Muscle of leg (tissue), 11 donors: ENCODE measurements around the gene WDR36. TPM values are rescaled to one million over a fixed set of nuclear protein-coding genes. Genes with fewer than 3 reads are reported as not detected.

Experiments
- DNase-seq: peaks from one replicate; pipeline ENCODE4 v3.0.0; 2013
- H3K27ac ChIP-seq: one replicate; pipeline ENCODE4 v1.5.1; 2013; ENCODE audit warnings: mild to moderate bottlenecking, low read length, control low read depth
- H3K27me3 ChIP-seq: one replicate; pipeline ENCODE4 v1.6.1; 2013; ENCODE audit warnings: low read length; ENCODE audit not compliant: control insufficient read depth, insufficient read depth
- H3K36me3 ChIP-seq: one replicate; pipeline ENCODE4 v1.6.1; 2013; ENCODE audit warnings: low read length; ENCODE audit not compliant: control insufficient read depth, insufficient read depth
- H3K4me1 ChIP-seq: one replicate; pipeline ENCODE4 v1.6.1; 2013; ENCODE audit warnings: low read length; ENCODE audit not compliant: control insufficient read depth, insufficient read depth
- H3K4me3 ChIP-seq: one replicate; pipeline ENCODE4 v1.5.1; 2013; ENCODE audit warnings: low read length, control low read depth
- H3K9me3 ChIP-seq: replicated peaks from 2 replicates; pipeline ENCODE4 v1.6.1; 2013; ENCODE audit warnings: low read depth, low read length; ENCODE audit not compliant: control insufficient read depth
- WGBS: methylation state at CpG from one replicate; pipeline ENCODE4 v1.1.5; 2013; ENCODE audit warnings: missing lambda C conversion rate; ENCODE audit not compliant: insufficient coverage; 5-methylcytosine and 5-hydroxymethylcytosine counted together
- polyA plus RNA-seq, 8 donors: library from polyadenylated mRNA; unstranded; fragments of 120-200 nt; gene quantifications; one replicate each; pipeline versions ENCODE4 v1.2.1 to v1.2.3, GENCODE V29; 2013; ENCODE audit warnings: inconsistent platforms in 1 of 8, low replicate concordance in 1 of 8; ENCODE audit not compliant: insufficient read length in 8 of 8, insufficient read depth in 1 of 8
- total RNA-seq: library from RNA; stranded (reverse); fragments of 120-200 nt; gene quantifications from one replicate; pipeline ENCODE4 v1.2.4, GENCODE V29; 2013

WDR36 gene
- total and polyA plus RNA-seq, 9 donors = 11.2 to 27.3 (median 14.6) TPM

DNA sequence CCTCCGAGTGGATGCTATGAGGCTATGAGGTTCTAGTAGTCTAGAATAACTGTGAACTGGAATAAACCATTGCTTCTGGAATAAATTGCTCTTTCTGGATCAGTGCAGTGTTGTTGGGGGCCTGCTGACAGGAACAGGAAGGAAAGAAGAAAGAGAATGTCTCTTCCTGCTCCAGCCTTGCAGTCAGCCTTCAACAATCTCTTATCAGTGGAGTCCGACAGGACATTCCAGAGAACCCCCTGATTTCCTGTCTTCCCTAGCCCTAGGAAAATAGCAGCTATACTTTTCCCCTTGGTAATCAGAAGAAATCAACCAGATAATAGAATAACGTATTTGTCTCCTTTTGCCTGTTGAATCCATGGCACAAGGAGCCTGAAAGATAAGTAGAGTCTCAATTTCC, 55.4 kb downstream of the WDR36 start:
- Histone ChIP-seq H3K4me3 (no peak overlapping the region), H3K9me3 (no peaks in the 10 kb centered on the region), H3K36me3 (no peaks in the 10 kb centered on the region), H3K4me1 (no peaks in the 10 kb centered on the region), H3K27ac (no peak overlapping the region), H3K27me3 (no peaks in the 10 kb centered on the region)
- no peak for DNase-seq
- WGBS = 90% methylated on average over 1 of the region's 3 CpGs

DNA sequence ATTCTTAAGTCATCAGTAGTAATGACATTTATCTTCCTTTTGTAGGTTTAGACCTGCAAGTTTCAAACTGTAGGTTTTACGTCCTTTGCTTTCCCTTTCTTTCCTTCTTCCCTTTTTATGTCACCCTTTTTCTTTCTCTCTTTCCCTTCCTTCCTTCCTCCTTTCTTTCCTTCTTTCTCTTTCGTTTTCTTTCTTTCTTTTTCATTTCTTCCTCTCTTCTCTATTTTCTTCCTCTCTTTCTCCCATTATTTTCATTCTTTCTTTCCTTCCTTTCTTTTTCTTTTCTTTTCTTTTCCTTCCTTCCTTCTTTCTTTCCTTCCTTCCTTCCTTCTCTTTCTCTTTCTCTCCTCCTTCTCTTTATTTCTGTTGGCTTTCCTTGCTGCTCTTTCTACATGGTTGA, 59.9 kb downstream of the WDR36 start:
- H3K4me3 ChIP-seq = no peak overlapping the region
- no peaks in the 10 kb centered on the region for H3K4me1 ChIP-seq
- DNase-seq = no peak
- H3K36me3 ChIP-seq = no peaks in the 10 kb centered on the region
- no peak overlapping the region for H3K27ac ChIP-seq
- 80% methylated on average over 2 of the region's 2 CpGs for WGBS
- peaks cover 2% of the 10 kb centered on the region for H3K27me3 ChIP-seq
- no peaks in the 10 kb centered on the region for H3K9me3 ChIP-seq

DNA sequence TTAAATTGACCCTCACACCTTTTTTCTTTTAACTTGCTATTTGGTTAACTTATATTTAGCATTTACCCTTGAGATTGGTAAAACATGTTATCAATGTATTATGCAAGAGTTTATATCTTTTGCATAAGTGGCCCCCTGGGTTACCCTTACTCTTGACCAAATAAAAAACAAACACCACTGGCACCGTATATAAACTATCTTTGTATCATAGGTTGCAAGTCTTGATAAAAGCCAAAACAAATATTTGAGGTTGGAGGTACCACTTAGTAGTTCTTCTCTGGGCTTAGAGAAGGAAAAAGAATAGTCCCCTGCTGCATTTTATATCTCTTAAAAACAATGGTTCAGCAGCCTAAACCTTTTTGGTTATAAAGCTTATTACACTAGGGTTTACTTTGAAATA, 61.3 kb downstream of the WDR36 start:
- Histone ChIP-seq H3K9me3 (no peaks in the 10 kb centered on the region), H3K4me3 (no peak overlapping the region), H3K36me3 (no peaks in the 10 kb centered on the region), H3K27ac (no peak overlapping the region), H3K27me3 (peaks cover 2% of the 10 kb centered on the region), H3K4me1 (no peaks in the 10 kb centered on the region)
- no peak for DNase-seq
- WGBS = no CpG with 5 or more reads among the region's 1 CpG

DNA sequence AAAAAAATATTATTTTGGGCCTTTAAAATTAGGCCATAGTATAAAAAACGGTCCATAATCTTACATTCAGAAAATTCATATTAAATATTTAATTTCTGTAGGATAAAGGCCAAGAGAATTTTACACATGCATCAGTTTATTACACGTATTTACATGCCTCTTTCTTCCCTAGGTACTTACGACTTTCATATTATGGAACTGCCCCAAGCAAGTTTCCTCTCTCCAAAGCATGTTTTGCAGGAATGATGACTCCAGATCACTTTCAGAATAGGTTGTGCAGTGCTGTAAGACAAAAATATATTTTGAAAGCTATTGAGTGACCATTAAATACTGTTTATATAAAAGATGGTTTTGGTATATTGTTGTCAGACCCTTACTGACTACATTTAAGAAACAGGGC, 61.8 kb downstream of the WDR36 start:
- H3K4me3 ChIP-seq = no peak overlapping the region
- H3K27ac ChIP-seq = no peak overlapping the region
- DNase-seq = no peak
- no peaks in the 10 kb centered on the region for H3K9me3 ChIP-seq
- WGBS = no CpG with 5 or more reads among the region's 3 CpGs
- H3K4me1 ChIP-seq = no peaks in the 10 kb centered on the region
- H3K36me3 ChIP-seq = no peaks in the 10 kb centered on the region
- H3K27me3 ChIP-seq = peaks cover 2% of the 10 kb centered on the region

DNA sequence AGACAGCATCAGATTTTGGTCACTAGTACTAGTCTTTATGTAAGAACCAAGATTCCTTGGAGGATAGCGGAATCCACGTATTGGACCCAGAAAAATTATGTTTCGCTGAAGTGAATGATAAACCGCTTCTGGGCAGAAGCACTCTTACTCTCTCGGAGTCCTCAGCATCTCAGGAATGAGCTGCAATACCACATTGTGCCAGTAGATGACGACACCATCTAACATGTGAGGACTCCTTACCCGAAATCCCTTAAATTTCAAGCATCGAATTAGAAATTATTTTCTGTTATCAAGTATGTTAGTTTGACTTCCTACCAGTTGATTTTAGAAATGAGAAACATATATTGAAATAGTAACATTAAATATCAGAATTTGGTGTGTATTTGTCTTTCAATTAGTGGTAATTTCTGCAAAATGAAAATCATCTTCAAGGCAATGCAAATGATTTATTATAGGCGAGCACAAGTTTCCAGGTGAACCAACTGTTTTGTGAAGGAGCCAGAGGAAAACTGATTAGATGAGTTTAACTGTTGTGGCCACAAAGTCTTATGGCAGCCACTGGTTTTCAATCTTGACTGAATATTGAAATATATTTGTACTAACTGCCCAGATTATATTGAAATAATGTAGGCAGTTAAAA, 66.1 kb downstream of the WDR36 start:
- Histone ChIP-seq H3K4me1 (no peaks in the 10 kb centered on the region), H3K27me3 (peaks cover 2% of the 10 kb centered on the region), H3K27ac (no peak overlapping the region), H3K9me3 (no peaks in the 10 kb centered on the region), H3K4me3 (no peak overlapping the region), H3K36me3 (no peaks in the 10 kb centered on the region)
- DNase-seq = peak; percentile 87
- WGBS = 8% methylated on average over 5 of the region's 9 CpGs

DNA sequence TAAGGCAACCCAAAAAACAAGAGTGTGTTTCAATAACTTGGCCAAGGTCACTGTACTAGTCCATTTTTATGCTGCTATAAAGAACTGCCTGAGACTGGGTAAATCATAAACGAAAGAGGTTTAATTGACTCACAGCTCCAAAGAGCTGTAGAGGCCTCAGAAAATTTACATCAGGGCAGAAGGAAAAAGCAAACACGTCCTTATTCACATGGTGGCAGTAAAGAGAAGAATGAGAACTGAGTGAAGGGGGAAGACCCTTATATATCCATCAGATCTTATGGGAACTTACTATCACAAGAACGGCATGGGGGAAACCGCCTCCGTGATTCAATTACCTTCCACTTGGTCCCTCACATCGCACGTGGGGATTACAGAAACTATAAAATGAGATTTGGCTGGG, 67.7 kb downstream of the WDR36 start:
- no peaks in the 10 kb centered on the region for H3K4me1 ChIP-seq
- no peak overlapping the region for H3K27ac ChIP-seq
- no peaks in the 10 kb centered on the region for H3K9me3 ChIP-seq
- H3K36me3 ChIP-seq = no peaks in the 10 kb centered on the region
- WGBS = no CpG with 5 or more reads among the region's 7 CpGs
- H3K4me3 ChIP-seq = no peak overlapping the region
- DNase-seq = no peak
- peaks cover 2% of the 10 kb centered on the region for H3K27me3 ChIP-seq

DNA sequence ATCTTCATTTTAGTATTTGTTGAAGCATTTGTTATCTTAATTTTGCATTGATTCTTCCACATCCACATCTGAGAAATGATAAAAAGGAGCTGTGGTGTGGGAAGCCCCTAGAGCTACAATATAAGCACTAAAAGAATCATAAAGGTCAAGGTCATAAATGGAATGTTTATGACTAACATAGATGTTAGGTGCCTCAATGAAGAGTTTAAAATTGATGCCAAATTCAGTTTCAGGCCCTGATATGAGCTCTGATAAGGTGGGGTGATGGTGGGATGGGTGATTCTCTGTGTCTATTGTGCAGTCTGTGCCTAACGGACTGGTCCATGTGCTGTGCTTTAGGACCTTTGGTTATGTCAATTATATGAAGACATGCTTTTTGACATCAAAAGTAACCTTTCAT, 70.9 kb downstream of the WDR36 start:
- no peaks in the 10 kb centered on the region for H3K9me3 ChIP-seq
- no peaks in the 10 kb centered on the region for H3K27me3 ChIP-seq
- no peak overlapping the region for H3K27ac ChIP-seq
- H3K4me1 ChIP-seq = no peaks in the 10 kb centered on the region
- no peak overlapping the region for H3K4me3 ChIP-seq
- DNase-seq = no peak
- H3K36me3 ChIP-seq = no peaks in the 10 kb centered on the region
- WGBS = no CpG with 5 or more reads among the region's 1 CpG

DNA sequence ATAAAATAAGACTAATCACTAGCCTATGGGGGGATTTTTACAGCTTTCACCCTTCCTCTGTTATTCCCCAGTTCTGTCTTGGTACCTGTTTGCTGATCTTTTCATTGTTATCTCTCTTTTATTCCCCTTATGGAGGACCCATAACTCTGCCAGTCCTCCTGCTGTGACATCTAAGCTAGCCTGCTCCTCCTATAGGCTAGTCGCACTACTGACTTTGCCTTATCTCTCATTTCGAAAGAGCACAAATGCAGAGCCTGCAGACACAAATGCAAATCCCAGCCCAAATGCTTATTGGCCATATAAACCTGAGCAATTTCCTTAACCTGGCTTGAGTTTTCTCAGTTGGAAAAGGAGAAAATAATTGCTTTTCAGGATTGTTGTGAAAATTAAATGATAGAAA, 72.9 kb downstream of the WDR36 start:
- Histone ChIP-seq H3K36me3 (no peaks in the 10 kb centered on the region), H3K27ac (no peak overlapping the region), H3K9me3 (no peaks in the 10 kb centered on the region), H3K4me3 (no peak overlapping the region), H3K27me3 (no peaks in the 10 kb centered on the region), H3K4me1 (no peaks in the 10 kb centered on the region)
- DNase-seq = no peak
- no CpG with 5 or more reads among the region's 2 CpGs for WGBS

DNA sequence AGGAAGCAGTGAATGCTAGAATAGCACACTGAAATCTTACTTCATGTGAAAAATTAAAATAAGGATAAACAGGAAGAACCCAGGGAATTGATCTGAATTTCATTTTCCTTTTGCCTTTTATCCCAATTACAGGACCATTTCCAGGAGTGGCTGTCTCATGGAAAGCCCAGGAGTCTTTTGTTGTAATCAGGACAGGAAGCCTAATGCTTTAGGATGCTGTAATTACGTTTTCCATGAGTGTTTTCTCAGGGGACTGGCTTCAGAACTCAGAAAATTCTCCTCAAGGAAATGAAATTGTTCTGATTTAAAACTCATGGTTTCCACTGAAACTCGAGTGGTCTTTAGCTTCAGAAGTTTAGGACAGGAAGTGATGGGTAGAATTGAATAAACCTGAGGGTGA, 75.4 kb downstream of the WDR36 start:
- 37% methylated on average over 2 of the region's 2 CpGs for WGBS
- peak; percentile 15 for DNase-seq
- Histone ChIP-seq H3K27ac (no peak overlapping the region), H3K27me3 (no peaks in the 10 kb centered on the region), H3K4me1 (no peaks in the 10 kb centered on the region), H3K4me3 (no peak overlapping the region), H3K9me3 (no peaks in the 10 kb centered on the region), H3K36me3 (no peaks in the 10 kb centered on the region)

DNA sequence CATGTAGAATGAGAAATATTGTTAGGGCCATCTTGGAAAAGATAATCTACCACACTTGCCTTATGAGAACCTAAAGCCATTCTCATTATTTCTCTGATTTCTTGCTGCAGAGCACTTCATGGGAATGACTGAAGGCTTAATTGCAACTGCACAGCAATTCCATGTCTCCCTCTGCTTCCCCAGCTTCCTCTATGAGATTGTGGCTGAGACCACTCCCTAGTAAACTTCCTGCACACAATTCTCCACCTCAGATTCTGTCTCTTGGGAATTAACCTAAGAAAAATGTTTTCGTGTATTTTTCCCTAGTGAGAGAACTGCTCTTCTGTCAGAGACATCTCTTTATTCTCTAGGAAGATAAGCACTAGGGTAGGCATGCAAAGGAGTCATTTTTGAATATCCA, 76.5 kb downstream of the WDR36 start:
- Histone ChIP-seq H3K4me1 (no peaks in the 10 kb centered on the region), H3K9me3 (no peaks in the 10 kb centered on the region), H3K36me3 (no peaks in the 10 kb centered on the region), H3K4me3 (no peak overlapping the region), H3K27me3 (no peaks in the 10 kb centered on the region), H3K27ac (no peak overlapping the region)
- no CpG with 5 or more reads among the region's 1 CpG for WGBS
- no peak for DNase-seq

DNA sequence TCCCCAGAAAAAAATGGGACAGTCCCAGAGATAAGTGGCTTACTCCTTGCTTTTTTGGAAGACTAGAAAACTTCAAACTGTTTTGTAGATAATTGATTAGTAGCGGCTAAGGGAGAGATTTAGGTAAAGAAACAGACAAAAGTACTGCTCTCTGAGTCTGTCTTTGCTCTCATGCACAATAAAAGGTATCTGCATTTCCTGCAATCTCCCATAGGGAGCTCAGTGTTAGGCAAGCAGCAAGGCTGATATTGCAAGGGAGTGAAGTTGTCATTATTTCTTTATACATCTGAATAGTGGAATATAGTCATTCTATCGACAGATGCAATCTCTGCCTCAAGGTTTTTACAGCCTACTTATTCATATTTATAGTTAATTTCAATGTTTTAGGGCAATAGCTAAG, 77.1 kb downstream of the WDR36 start:
- Histone ChIP-seq H3K27me3 (no peaks in the 10 kb centered on the region), H3K4me1 (no peaks in the 10 kb centered on the region), H3K4me3 (no peak overlapping the region), H3K36me3 (no peaks in the 10 kb centered on the region), H3K27ac (no peak overlapping the region), H3K9me3 (no peaks in the 10 kb centered on the region)
- WGBS = no CpG with 5 or more reads among the region's 2 CpGs
- no peak for DNase-seq
